Retina (tissue), 1 donor: Measurements from ENCODE around the gene ZFHX3.
A peak's percentile ranks its signal among the peaks of the same experiment; 100 is the strongest.
"Not testable (repeated sequence)": the region's sequence is repeated elsewhere in the genome, so short reads cannot be mapped to it uniquely, and the experiment has no call there.

Source experiments
- DNase-seq: peaks from one replicate; pipeline ENCODE4 v3.0.0-alpha.2; 2016

ZFHX3 gene, protein sequence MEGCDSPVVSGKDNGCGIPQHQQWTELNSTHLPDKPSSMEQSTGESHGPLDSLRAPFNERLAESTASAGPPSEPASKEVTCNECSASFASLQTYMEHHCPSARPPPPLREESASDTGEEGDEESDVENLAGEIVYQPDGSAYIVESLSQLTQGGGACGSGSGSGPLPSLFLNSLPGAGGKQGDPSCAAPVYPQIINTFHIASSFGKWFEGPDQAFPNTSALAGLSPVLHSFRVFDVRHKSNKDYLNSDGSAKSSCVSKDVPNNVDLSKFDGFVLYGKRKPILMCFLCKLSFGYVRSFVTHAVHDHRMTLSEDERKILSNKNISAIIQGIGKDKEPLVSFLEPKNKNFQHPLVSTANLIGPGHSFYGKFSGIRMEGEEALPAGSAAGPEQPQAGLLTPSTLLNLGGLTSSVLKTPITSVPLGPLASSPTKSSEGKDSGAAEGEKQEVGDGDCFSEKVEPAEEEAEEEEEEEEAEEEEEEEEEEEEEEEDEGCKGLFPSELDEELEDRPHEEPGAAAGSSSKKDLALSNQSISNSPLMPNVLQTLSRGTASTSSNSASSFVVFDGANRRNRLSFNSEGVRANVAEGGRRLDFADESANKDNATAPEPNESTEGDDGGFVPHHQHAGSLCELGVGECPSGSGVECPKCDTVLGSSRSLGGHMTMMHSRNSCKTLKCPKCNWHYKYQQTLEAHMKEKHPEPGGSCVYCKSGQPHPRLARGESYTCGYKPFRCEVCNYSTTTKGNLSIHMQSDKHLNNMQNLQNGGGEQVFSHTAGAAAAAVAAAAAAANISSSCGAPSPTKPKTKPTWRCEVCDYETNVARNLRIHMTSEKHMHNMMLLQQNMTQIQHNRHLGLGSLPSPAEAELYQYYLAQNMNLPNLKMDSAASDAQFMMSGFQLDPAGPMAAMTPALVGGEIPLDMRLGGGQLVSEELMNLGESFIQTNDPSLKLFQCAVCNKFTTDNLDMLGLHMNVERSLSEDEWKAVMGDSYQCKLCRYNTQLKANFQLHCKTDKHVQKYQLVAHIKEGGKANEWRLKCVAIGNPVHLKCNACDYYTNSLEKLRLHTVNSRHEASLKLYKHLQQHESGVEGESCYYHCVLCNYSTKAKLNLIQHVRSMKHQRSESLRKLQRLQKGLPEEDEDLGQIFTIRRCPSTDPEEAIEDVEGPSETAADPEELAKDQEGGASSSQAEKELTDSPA (N-terminal part only)

GRCh38 chr16:73047536-73048291 is at the start of gene ZFHX3:
TSS of gene ZFHX3 (minus strand) at chr16:73048128. CDS start at chr16:72960145, 87,983 bp downstream.
- peak; percentile 69 for DNase-seq

DNA sequence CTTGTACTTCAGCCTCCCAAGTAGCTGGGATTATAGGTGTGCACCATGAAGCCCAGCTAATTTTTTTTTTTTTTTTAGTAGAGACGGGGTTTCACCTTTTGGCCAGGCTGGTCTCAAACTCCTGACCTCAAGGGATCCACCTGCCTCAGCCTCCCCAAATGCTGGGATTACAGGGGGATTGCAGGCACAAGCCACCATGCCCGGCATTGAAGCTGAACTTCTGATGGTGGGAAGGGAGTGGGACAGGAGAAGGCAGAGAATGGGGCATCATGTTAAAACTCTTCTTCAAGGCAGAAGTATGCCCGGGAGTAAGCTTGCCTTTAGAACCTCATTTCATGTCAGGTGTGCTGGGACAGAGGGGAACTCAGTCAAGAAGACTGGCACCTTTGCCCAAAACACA is 48.6 kb upstream of the ZFHX3 start:
- DNase-seq: no peak

- DNase-seq: no peak
These were observed 48.0 kb upstream of the ZFHX3 start for GRCh38 chr16:73095885-73096421.

DNA sequence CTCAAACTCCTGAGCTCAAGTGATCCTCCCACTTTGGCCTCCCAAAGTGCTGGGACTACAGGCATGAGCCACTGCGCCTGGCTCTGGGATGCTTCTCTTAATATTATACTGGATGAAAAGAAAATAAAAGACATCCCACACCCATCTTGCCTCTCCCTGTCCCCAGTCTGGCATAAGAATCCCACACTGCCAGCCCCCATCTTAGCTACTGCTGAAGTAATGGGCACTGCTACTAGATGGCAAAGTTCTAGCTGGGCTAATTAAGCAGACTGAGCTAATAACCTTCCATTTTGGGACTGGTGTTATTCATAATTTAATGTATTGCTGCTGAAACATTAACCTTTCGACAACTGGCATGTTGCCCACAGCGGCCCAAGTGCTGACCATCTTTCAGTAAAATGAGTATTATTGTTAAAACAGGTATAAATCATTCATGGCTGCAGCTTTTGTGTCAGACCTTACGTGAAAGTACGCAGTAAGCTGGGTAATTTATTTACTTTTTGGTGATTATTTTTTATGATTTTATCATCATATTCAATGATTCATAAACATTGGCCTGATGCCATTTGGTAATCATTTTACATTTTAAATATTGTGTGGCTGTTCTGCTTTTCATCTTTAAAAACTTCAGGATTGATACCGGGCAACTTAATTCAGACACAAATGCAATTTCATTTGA is 47.4 kb upstream of the ZFHX3 start:
- no peak for DNase-seq

DNA sequence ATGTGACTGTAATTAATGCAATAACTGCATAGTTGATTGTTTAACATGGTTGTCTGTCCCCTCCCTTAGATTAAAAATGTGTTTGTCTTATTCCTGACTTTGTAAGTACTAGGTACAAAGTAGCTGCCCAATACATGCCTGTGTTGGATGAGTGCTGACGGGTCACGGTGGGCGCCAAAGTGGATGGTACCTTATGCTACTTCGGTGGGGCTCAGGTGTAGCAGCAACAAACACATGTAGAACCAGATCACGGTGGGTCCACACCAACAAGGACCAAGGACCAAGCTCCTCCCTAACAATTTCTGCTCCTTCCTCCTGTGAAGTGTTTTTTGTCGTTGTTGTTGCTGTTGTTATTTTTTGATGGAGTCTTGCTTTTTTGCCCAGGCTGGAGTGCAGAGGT is 46.4 kb upstream of the ZFHX3 start:
- DNase-seq: no peak

DNA sequence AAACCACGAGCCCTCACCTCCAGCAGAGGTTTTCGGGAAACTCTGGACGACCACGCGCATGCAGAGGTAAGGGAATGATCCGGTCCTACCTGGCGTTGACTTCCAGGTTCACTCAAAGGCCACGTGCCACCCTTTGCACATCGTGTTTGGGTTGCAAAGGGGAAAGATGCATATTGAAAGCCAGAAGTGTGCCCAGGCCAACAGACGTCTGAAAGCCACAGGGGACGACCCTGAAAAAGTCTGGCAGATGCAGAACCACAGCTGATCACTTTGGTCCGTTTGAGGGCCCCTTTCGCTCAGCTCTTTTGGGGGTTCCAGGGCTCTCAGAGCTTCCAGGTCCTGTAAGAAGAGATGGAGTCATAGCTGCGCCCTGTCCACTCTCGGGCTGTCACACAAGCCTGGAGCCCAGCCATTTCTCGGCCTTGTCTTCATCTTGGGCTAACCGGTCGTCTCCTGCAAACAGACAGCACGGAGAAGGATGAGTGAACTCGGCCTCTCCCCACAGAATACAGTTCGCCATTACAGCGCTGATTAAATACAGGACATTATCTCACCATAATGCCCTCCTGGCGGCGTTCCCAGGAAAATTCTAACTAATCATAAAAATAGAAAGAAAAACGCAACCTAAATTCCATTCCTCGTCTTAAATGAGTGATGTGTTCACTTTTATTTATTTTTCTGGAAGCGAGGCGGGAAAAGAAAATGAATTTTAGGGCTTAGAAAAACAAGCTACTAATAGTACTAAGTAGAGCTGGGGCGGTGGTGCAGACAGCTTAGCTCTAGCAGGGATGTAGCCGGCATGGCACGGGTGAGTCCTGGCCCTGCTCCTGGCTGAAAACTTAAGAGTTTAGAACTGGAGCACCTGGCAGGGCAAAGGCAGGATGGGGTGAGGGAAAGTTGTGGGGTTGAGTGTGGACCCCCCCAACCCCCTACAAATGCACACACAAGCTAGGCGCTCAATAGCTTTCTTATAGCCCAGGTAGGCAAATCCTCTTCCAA is 45.5 kb upstream of the ZFHX3 start:
- no peak for DNase-seq

DNA sequence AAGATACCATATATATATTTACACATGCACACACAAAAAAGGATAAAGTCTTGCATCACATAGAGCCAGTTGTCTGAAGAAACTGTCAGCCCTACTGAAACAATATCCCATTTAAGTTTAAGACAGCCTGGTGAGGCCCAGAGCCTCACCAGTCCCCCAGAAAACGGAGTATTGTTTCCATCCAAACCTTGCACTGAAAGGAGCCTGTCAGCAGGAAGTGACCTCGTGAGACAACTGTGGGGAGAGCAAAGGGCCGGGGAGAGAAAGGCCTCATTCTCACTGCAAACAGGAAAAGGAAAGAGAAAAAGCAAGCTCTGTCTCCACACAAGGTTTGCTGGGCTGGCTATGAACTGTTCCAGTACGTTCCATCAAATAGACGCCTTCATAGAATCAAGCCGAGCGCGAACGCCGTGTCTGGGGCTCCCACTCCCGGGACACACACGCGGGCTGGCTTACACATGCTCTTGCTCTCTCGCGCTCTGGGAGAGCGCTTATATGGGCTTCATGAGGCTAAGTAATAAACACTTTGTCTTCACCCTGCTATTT is 44.4 kb upstream of the ZFHX3 start:
- no peak for DNase-seq

GRCh38 chr16:73091174-73091573 is 43.2 kb upstream of the ZFHX3 start:
- DNase-seq: no peak

GRCh38 chr16:73089420-73089819 is 41.5 kb upstream of the ZFHX3 start:
- DNase-seq: peak; percentile 38

- no peak for DNase-seq
These were observed 38.2 kb upstream of the ZFHX3 start for GRCh38 chr16:73086108-73086507.

DNA sequence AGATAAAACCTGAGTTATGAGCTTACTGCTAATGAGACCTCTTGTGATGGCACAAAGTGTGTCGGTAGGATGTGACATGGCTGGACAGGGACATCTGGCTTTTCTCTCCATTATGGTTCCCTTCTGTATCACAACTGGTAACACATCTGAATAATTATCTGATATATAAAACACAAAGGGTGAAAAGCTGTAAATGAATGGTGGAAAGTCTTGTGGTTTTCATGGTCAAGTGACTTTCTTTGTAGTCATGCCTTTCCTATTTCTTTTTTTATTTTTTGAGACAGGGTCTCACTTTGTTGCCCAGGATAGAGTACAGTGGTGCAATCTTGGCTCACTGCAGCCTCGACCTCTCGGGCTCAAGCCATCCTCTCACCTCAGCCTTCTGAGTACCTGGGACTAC is 35.3 kb upstream of the ZFHX3 start:
- DNase-seq: no peak

DNA sequence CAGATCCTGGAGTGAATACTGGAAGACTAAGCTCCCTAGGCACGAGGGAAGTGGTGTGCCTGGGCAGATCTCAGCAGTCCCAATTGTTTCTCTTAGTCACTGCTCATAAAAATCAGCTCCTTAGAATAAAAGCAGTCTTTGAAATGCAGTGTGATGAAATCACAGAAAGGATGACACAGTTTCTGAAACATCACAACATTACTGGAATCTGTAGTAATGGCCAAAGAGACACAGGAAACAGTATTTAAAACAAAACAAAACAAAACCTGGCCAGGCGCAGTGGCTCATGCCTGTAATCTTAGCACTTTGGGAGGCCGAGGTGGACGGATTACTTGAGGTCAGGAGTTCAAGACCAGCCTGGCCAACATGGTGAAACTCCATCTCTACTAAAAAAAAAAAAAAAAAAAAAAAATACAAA is 34.7 kb upstream of the ZFHX3 start:
- DNase-seq: not testable (repeated sequence)

DNA sequence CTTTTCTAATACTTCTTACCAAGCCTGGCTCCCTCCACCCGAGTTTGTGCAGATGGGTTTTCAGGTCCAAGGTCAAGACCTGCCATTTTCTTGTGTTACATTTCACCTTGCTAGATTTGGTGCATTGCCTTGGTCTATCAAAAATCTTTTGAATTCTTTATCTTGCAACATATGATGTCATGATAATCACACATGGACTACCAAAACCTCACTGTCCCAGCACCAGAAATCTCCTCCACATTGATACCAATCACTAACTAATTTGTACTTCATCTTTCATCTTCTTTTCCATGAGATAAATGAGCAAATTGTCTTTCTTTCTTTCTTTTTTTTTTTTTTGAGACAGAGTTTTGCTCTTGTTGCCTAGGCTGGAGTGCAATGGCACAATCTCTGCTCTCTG is 33.0 kb upstream of the ZFHX3 start:
- no peak for DNase-seq

DNA sequence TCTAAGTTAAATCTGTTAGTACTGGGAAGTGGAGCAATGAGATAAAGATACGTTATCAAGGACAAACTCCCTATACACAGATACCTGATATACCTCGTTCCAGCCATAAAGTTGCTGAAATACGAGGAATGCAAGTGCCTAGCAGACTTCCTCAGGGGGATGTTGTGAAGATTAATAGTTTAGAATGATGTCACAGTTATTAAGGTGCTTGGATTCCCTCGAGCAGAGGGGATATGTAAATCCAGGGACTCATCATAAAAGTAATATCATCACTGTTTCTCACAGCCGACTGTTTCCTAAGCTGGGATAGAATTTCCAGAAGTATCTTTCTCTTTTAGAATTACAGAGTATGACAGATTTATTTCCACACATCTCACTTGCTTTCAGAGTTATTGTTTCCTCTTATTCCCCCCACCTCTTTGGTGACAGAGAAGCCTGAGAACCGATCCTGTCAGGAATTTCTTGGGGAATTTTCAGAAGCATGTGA is 28.4 kb upstream of the ZFHX3 start:
- DNase-seq: no peak

DNA sequence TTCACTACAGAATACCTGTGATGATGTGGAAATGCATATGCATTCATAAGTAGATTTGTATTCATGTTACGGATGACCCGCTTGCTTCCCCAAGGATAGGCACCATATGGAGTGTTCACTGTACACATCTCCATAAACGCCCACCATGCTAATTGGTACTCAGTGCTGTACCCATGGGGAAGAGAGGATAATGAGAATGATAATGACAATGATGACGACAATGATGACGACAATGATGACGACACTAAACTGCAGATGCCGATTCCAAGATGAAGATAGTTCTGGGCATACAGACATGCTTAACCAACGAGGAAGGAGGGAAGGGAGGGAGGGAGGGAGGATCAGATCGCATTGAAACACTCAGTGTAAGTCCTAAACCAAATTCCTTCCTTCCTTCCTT is 26.5 kb upstream of the ZFHX3 start:
- no peak for DNase-seq

DNA sequence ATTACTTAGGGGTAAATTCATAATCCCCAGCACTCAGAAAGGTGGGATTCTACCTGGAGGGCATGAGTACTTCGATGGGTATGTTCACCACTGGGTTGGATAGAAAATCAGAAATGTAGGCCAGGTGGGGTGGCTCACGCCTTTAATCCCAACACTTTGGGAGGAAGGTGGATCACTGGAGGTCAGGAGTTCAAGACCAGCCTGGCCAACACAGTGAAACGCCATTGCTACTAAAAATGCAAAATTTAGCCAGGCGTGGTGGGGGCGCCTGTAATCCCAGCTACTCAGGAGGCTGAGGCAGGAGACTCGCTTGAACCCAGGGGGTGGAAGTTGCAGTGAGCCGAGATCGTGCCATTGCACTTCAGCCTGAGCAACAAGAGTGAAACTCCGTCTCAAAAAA is 24.1 kb upstream of the ZFHX3 start:
- DNase-seq: not testable (repeated sequence)

DNA sequence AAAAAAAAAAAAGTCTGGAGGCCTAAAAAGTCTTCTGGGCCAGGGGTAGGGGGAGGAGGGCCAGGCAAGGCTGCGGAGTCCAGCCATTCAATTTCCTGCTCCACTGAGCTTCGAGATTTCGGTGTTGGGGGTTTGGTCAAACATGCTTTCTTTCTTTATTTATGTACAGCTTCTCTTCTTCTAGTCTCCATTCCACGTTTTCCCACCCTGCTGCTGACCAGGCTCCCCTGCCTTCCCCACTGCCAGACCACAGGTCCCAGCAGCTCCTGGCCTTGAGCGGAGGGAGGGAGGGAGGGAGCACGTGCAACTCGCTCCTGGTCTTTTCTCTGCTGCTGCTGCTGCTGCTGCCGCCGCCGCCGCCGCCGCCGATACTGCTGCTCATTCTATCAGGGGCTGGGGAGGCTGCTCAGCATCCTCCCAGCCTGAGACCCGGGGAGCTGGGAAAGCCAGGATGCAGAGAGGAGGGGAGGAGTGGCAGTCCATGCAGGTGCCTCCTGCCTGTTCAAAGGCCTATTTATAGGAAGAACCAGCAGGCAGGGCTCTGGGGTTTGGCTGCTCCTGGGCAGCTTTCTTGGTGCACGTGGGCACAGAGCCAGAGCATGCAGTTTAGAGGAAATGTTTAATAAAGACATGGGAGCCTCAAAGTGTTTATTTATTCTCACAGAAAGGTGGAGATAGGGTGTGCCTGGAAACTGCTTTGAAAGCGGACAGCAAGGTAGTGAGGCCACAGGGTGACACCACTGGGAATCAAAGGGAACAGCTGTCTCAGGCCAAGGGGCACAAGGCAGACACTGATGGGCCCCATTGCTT is 23.4 kb upstream of the ZFHX3 start:
- peak; percentile 83 for DNase-seq

GRCh38 chr16:73069581-73070262 is 21.8 kb upstream of the ZFHX3 start:
- no peak for DNase-seq
